Measurements from ENCODE around the gene PAM. TPM values are rescaled to one million over a fixed set of nuclear protein-coding genes. Genes with fewer than 3 reads are reported as not detected.

PAM gene
- total RNA-seq, 2 experiments from 2014 or later: not detected

DNA sequence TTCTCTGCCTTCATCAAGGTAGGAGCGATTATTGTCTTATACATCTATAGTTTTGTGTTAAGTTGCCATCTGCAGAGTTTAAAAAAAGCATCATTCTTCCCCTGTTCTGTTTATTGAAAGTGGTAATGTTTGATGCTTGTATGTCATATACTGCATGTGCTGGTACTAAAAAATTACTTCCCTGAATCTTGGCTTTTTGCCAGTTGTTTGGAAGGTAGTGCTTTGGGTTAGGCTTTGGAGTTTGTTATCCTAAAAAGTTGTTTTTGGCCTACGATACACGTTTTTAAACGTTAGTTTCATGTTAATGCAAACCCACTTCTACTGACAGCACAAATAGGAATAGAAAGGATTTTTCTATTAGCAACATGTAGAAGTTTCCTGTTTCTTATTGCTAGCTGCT is 206.6 kb downstream of the PAM start:
- no TSS peak for BruUV-seq (replicated peaks)

DNA sequence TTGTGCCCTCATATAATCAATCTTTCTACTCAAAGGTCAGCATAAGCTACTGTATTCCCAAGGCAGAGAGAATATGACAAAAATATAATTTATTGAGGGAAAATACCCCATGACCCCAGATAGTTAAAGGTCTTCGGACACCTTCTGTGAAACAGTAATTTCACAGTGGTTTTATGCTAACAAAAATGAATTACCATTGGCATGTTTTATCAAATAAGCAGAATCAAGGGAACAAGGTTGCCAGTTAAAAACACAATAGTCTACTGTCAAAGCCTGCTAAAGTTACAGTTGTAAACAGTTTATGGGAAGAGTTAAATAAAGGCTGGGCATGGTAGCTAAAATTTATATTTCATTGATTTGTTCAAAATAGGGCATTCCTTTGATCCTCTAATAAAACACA is 210.5 kb downstream of the PAM start:
- H3K9me2 ChIP-seq (ENCODE audit: insufficient read depth, low read length): no peaks in the 10 kb centered on the region
- H3K79me2 ChIP-seq (ENCODE audit: insufficient read depth, low read depth, low read length): no peaks in the 10 kb centered on the region
- ChIA-PET POLR2A (no interaction called here), CTCF (ENCODE audit: unreplicated experiment) (no interaction called here)
- H3K27ac ChIP-seq (ENCODE audit: low read depth, low read length, poor library complexity, severe bottlenecking): no peak overlapping the region
- no peaks in the 10 kb centered on the region for H4K20me1 ChIP-seq (ENCODE audit: insufficient read depth, low read length)
- no peak overlapping the region for H3K4me2 ChIP-seq (ENCODE audit: low read length)
- intact Hi-C loops (cut with micrococcal nuclease; ENCODE audit: unreplicated experiment): no loop called here
- no TSS peak for BruUV-seq (replicated peaks)
- no peaks in the 10 kb centered on the region for H3K36me3 ChIP-seq (ENCODE audit: insufficient read depth, low read length)
- TF ChIP-seq, protein P1, sequence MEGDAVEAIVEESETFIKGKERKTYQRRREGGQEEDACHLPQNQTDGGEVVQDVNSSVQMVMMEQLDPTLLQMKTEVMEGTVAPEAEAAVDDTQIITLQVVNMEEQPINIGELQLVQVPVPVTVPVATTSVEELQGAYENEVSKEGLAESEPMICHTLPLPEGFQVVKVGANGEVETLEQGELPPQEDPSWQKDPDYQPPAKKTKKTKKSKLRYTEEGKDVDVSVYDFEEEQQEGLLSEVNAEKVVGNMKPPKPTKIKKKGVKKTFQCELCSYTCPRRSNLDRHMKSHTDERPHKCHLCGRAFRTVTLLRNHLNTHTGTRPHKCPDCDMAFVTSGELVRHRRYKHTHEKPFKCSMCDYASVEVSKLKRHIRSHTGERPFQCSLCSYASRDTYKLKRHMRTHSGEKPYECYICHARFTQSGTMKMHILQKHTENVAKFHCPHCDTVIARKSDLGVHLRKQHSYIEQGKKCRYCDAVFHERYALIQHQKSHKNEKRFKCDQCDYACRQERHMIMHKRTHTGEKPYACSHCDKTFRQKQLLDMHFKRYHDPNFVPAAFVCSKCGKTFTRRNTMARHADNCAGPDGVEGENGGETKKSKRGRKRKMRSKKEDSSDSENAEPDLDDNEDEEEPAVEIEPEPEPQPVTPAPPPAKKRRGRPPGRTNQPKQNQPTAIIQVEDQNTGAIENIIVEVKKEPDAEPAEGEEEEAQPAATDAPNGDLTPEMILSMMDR (conservative IDR thresholded peaks at IDR 0.05; ENCODE audit: low read length): no peak
- no peak for TF ChIP-seq EZH2phosphoT487 (IDR thresholded peaks at IDR 0.05; ENCODE audit: borderline replicate concordance, low read depth, low read length)
- no peak for DNase-seq (ENCODE audit: low spot score)
- H3K4me3 ChIP-seq (ENCODE audit: low read depth, low read length, poor library complexity, severe bottlenecking): no peak overlapping the region
- no peak overlapping the region for H2AFZ ChIP-seq (ENCODE audit: low read length)
- no peaks in the 10 kb centered on the region for H3K4me1 ChIP-seq (ENCODE audit: insufficient read depth, low read length, poor library complexity, severe bottlenecking)
- H3K9me3 ChIP-seq (ENCODE audit: low read length): no peaks in the 10 kb centered on the region

More for the DNA sequence above, 206.6 kb downstream of the PAM start:
- no peaks in the 10 kb centered on the region for H3K79me2 ChIP-seq (ENCODE audit: insufficient read depth, low read depth, low read length)
- H3K27ac ChIP-seq (ENCODE audit: low read depth, low read length, poor library complexity, severe bottlenecking): no peak overlapping the region
- no peaks in the 10 kb centered on the region for H4K20me1 ChIP-seq (ENCODE audit: insufficient read depth, low read length)
- H3K9me2 ChIP-seq (ENCODE audit: insufficient read depth, low read length): no peaks in the 10 kb centered on the region
- no peaks in the 10 kb centered on the region for H3K9me3 ChIP-seq (ENCODE audit: low read length)
- DNase-seq (ENCODE audit: low spot score): no peak
- H3K4me1 ChIP-seq (ENCODE audit: insufficient read depth, low read length, poor library complexity, severe bottlenecking): no peaks in the 10 kb centered on the region
- H3K4me3 ChIP-seq (ENCODE audit: low read depth, low read length, poor library complexity, severe bottlenecking): no peak overlapping the region
- ChIA-PET CTCF (ENCODE audit: unreplicated experiment) (no interaction called here), POLR2A (no interaction called here)
- TF ChIP-seq, protein P1 (conservative IDR thresholded peaks at IDR 0.05; ENCODE audit: low read length): no peak
- TF ChIP-seq EZH2phosphoT487 (IDR thresholded peaks at IDR 0.05; ENCODE audit: borderline replicate concordance, low read depth, low read length): no peak
- no peaks in the 10 kb centered on the region for H3K36me3 ChIP-seq (ENCODE audit: insufficient read depth, low read length)
- no peak overlapping the region for H3K4me2 ChIP-seq (ENCODE audit: low read length)
- no peak overlapping the region for H2AFZ ChIP-seq (ENCODE audit: low read length)
- intact Hi-C loops (cut with micrococcal nuclease; ENCODE audit: unreplicated experiment): no loop called here

DNA sequence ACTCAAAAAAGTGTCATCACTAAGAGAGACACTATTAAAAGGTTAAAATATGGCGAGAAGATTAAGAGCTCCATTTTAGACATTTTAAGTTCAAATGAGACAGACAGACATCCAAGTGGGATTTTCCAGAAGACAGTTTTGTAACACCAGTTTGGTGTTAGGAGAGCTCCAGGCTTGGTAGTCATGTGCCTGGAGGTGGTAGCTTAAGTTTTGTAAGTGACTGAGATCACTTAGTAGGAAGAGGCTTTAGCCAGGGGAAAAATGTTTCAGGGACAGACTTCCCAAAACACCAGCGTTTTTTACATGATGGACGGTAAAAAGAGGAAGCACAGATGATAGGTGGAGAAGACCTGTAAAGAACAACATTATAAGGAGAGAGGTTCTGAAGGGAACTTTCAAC is 214.5 kb downstream of the PAM start:
- Histone ChIP-seq H3K79me2 (ENCODE audit: insufficient read depth, low read depth, low read length) (no peaks in the 10 kb centered on the region), H3K27ac (ENCODE audit: low read depth, low read length, poor library complexity, severe bottlenecking) (no peak overlapping the region), H3K9me3 (ENCODE audit: low read length) (no peaks in the 10 kb centered on the region), H3K4me2 (ENCODE audit: low read length) (no peak overlapping the region), H3K36me3 (ENCODE audit: insufficient read depth, low read length) (no peaks in the 10 kb centered on the region), H3K9me2 (ENCODE audit: insufficient read depth, low read length) (no peaks in the 10 kb centered on the region), H2AFZ (ENCODE audit: low read length) (no peak overlapping the region), H3K4me3 (ENCODE audit: low read depth, low read length, poor library complexity, severe bottlenecking) (no peak overlapping the region), H4K20me1 (ENCODE audit: insufficient read depth, low read length) (no peaks in the 10 kb centered on the region), H3K4me1 (ENCODE audit: insufficient read depth, low read length, poor library complexity, severe bottlenecking) (no peaks in the 10 kb centered on the region)
- no TSS peak for BruUV-seq (replicated peaks)
- intact Hi-C loops (cut with micrococcal nuclease; ENCODE audit: unreplicated experiment): no loop called here
- DNase-seq (ENCODE audit: low spot score): no peak
- CTCF ChIA-PET (ENCODE audit: unreplicated experiment): no interaction called here
- TF ChIP-seq, protein P1 (conservative IDR thresholded peaks at IDR 0.05; ENCODE audit: low read length): no peak
- TF ChIP-seq EZH2phosphoT487 (IDR thresholded peaks at IDR 0.05; ENCODE audit: borderline replicate concordance, low read depth, low read length): no peak
- POLR2A ChIA-PET: interaction anchor here (0.6 kb wide), 2 partner anchors 13 to 125 kb away, joined by 3 read pairs; no protein-coding TSS in a partner anchor

Measured in OCI-LY7 (cell line).